GM19351 (cell line): Measurements from ENCODE around the gene TICAM1.
"Not testable (repeated sequence)": the region's sequence is repeated elsewhere in the genome, so short reads cannot be mapped to it uniquely, and the experiment has no call there.

ENCODE experiments used
- ATAC-seq: cut with Tn5 transposase; IDR thresholded peaks from one replicate; pipeline ENCODE4 v1.9.1; 2021; ENCODE audit warnings: mild to moderate bottlenecking, moderate library complexity; ENCODE audit not compliant: unreplicated experiment

The TICAM1 gene

DNA sequence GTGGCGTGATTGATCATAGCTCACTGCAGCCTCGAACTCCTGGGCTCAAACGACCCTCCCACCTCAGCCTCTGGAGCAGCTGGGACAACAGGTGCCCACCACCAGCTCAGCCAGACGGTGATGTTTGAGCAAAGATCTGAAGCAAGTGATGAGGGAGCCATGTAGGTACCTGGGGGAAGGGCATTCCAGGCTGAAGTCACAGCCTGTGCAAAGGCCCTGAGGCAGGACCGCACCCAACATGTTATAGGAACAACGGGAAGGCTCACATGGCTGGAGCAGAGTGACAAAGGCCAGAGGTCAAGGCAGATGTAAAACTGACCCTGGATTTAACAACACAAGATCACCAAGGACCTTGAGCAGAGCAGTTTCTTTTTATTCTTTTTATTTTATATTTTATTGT is 25.1 kb downstream of the TICAM1 start:
- ATAC-seq = no peak

DNA sequence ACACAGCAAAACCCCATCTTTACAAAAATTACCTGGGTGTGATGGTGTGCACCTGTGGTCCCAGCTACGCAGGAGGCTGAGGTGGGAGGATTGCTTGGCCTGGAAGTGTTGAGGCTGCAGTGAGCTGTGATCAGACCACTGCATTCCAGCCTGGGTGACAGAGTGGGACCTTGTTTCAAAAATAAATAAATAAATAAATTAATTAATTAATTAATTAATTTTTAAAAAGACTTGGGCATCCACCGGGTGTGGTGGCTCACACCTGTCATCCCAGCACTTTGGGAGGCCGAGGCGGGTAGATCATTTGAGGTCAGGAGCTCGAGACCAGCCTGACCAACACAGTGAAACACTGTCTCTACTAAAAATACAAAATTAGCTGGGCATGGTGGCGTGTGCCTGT is 26.4 kb downstream of the TICAM1 start:
- not testable (repeated sequence) for ATAC-seq

DNA sequence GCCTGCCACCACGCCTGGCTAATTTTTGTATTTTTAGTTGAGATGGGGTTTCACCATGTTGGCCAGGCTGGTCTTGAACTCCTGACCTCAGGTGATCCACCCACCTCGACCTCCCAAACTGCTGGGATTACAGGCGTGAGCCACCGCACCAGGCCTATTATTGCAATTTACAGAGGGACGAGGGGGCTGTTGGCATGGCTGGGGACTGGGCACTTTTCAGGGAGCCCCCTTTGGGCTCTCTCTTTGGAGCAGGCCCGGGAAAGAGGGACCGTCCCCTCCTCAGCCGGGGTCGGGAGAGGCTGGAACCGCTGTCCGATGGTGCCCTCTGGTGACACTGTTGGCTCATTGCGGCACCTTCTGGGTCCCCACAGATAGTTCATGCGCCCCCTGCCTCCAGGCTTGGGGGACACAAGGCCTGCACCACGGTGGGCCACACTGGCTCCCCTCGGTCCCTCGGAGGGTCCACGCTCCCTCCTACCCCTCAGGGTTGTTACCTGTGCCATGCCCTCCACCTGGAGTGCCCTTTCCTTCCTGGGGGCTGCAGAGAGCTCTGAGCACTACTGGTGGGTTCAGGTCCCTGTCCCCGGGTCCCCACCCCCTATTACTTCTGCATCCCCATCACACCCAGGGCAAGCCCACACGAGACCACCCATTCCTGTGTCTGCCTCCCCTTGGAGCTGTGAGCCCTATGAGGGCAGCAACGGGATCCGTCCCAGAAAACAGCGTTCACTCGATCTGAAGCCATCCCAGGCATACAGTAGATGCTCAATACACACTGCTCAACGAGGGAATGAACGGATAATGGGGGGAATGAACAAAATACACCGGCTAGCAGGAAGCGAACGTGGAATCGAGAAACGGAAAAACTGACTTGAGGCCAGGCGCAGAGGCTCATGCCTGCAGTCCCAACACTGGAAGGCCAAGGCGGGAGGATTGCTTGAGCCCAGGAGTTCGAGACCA is 27.5 kb downstream of the TICAM1 start:
- no peak for ATAC-seq

DNA sequence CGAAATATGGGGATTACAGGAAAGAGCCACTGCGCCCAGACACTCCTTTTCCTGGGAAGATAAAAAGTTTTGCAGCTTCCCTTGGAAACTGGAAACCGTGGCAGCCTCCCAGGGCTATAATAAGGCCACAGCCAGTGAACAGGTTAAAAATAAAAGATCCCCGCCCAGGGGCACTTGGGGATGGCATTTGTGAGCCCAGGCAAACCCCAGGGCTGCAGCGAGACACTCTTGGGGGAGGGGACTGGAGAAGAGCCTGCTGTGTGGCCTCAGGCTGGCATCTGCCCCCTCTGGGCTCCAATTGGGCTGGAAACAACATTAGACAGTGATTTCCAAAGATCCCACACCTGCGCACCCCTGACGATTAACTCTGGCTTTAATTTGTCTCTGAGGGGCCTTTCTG is 28.8 kb downstream of the TICAM1 start:
- ATAC-seq = no peak

DNA sequence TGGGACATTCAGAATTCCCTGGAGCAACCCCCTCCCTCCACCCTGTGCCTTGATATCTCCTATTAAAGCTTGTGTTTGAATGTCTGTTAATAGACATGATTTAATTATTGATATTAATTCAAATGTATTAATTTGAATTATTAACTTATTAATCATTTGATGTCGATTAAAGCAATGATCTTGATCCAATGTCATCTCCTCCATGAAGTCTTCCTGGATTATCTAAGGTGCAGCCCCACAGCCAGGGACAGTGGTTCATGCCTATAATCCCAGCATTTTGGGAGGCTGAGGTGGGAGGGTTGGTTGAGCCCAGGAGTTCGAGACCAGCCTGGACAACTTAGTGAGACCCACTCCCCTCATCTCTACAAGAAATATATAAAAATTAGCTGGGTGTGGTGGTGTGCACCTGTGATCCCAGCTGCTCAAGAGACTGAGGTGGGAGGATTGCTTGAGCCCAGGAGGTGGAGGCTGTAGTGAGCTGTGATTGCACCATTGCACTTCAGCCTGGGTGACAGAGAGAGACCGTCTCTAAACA is 30.4 kb downstream of the TICAM1 start:
- ATAC-seq = no peak

DNA sequence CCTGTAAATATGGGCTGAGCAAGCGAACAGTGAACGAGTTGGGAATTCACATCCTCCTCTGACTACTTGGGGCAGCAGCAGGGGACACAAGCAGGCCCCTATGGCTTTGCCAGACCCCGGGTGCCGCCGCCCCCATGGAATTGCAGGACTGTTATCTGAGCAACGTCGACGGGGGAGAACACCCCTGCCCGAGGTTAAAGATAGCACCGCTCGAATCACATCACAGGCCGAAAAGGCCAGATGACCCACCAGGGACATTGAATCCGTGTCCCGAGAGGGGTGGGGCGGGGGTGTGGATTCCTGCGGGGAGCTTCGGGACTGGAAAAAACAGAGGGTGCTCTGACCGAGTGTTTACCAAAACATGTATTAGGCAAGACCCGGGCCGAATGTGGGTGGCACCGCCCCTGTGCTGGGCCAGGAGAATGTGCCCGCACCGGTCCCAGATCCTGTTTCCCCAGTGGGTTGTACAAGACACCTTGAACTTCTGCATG is 30.9 kb downstream of the TICAM1 start:
- no peak for ATAC-seq

DNA sequence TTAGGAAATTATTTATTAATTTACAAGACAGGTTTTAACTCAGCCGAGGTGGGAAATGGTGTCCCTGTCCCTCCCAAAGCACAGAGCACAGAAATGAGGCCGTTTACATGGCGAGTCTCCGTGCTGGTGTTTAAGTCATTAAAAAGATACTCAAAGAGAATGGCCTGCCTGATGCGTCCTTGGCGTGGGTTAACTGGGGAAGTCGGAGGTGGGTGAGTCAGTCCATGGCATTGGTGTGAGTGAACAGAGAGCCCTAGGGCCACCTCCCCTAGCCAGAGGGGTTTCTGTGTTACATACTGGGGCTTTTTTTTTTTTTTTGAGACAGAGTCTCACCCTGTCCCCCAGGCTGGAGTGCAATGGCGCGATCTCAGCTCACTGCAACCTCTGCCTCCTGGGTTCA is 36.1 kb downstream of the TICAM1 start:
- no peak for ATAC-seq

DNA sequence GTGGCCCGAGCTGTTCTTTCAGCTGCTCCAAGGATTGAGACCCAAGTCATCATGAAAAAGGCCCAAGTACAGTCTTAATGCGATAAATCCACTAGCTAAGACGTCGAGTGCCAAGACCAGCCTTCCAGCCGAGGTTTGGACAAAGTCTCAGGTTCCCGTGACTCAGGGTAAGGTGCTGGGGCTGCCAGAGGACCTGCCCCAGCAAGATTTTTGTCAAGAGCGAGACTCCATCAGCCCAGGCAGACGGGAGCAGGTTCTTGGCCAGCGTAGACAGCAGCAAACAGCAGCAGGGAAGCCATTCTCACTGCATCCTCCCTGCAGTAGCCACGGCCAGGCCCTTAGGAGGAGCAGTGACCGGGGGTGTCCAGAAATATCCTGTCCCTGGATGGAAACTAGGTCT is 36.5 kb downstream of the TICAM1 start:
- no peak for ATAC-seq

DNA sequence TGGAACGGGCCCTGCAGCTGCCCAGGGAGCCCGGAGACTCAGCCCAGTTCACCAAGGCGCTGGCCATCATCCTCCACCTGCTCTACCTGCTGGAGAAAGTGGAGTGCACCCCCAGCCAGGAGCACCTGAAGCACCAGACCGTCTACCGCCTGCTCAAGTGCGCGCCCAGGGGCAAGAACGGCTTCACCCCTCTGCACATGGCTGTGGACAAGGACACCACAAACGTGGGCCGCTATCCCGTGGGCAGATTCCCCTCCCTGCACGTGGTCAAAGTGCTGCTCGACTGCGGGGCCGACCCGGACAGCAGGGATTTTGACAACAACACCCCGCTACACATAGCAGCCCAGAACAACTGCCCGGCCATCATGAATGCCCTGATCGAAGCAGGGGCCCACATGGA is 38.2 kb downstream of the TICAM1 start:
- ATAC-seq = not testable (repeated sequence)

DNA sequence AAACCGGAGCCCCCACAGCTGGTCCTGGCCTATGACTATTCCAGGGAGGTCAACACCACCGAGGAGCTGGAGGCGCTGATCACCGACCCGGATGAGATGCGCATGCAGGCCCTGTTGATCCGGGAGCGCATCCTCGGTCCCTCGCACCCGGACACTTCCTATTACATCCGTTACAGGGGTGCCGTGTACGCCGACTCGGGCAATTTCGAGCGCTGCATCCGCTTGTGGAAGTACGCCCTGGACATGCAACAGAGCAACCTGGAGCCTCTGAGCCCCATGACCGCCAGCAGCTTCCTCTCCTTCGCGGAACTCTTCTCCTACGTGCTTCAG is 38.7 kb downstream of the TICAM1 start:
- not testable (repeated sequence) for ATAC-seq

DNA sequence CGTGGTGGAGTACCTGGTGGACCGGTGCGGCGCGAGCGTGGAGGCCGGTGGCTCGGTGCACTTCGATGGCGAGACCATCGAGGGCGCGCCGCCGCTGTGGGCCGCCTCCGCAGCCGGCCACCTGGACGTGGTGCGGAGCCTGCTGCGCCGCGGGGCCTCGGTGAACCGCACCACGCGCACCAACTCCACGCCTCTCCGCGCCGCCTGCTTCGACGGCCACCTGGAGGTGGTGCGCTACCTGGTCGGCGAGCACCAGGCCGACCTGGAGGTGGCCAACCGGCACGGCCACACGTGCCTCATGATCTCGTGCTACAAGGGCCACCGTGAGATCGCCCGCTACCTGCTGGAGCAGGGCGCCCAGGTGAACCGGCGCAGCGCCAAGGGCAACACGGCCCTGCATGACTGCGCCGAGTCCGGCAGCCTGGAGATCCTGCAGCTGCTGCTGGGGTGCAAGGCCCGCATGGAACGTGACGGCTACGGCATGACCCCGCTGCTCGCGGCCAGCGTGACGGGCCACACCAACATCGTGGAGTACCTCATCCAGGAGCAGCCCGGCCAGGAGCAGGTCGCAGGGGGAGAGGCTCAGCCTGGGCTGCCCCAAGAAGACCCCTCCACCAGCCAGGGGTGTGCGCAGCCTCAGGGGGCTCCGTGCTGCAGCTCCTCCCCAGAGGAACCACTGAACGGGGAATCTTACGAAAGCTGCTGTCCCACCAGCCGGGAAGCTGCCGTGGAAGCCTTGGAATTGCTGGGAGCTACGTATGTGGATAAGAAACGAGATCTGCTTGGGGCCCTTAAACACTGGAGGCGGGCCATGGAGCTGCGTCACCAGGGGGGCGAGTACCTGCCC is 39.3 kb downstream of the TICAM1 start:
- not testable (repeated sequence) for ATAC-seq

DNA sequence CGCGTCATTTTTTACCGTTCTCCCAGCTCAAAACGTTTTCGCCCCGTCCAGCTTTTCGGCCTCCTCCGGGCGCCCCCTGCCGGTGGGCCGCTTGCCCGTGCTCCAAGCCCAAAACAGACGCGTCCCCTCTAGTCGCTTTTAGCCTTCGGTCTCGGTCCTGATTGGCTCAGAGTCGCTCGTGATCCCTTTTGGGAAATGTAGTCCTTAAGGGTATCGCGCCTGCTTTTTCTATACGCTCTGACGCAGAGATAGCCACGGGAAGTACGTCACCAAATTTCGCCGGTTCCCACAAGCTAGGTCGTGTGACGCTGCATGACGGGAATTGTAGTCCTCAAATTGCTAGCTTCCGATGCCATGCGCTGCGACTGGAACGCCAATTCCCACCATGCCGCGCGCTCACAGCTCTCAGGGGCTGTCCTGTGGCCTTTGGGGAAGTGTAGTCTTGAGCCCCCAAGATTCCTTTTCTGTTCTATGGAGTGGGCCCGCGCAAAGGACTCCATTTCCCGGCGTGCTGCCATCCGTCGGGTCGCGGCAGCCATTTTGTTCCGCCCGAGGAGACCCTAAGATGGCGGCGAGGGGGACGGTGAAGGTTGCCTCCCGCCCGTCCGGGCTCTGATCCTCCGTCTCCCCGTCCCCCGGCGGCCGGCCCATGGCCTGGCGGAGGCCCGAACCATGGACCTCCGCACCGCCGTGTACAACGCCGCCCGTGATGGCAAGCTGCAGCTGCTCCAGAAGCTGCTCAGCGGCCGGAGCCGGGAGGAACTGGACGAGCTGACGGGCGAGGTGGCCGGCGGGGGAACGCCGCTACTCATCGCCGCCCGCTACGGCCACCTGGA is 40.1 kb downstream of the TICAM1 start, which contains the start of gene FEM1A:
TSS of gene FEM1A (plus strand) at position 552 of the 836 bp plus-strand sequence. CDS start at position 673, 121 bp downstream.
- ATAC-seq = peak; percentile 89

DNA sequence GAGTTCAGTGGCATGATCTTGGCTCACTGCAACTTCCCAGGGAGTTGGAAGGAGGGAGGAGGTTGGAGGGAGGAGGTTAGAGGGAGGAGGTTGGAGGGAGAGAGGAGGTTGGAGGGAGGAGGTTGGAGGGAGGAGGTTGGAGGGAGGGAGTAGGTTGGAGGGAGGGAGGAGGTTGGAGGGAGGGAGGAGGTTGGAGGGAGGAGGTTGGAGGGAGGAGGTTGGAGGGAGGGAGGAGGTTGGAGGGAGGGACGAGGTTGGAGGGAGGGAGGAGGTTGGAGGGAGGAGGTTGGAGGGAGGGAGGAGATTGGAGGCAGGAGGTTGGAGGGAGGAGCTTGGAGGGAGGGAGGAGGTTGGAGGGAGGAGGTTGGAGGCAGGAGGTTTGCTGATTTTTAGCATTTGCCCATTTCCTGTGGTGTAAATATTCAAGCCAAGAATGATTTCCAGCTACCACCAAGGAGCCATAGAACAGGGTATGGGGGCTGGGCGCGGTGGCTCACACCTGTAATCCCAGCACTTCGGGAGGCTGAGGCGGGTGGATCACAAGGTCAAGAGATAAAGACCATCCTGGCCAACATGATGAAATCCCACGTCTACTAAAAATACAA is 45.0 kb downstream of the TICAM1 start:
- not testable (repeated sequence) for ATAC-seq

DNA sequence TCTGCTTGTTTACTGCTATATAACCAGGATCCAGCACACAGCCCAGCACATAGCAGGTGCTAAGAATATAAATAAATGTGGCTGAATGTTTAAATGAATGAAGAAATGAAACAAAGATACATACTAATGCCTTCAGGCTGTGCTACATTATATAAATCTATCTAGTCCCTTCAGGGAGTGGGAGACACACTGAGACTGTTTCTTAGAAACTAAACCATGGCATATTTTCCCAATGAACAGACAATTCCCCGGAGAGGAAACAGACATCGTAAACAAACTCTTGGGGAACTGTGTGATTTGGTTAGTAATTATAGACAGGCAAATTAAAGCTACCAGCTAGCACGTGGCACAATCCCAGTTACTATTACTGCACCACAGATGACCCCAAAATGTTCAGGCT is 49.7 kb downstream of the TICAM1 start:
- ATAC-seq = no peak

DNA sequence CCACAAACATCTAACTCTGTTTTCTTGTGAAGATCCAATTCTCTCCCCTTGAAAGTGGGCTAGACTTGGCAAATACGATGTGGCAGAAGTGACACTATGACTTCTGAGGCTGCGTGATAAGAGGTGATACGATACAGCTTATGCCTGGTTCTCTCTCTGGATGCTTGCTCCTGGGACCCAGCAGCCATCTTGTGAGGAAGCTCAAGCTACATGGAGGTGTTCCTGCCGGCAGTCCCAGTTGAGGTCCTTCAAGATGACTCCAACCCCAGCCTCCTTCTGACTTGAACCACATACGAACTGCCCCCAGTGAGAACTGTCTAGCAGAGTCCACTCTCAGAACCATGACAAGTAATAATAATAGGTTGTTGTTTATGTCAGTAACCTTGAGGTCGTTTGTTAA is 50.7 kb downstream of the TICAM1 start:
- ATAC-seq = no peak

DNA sequence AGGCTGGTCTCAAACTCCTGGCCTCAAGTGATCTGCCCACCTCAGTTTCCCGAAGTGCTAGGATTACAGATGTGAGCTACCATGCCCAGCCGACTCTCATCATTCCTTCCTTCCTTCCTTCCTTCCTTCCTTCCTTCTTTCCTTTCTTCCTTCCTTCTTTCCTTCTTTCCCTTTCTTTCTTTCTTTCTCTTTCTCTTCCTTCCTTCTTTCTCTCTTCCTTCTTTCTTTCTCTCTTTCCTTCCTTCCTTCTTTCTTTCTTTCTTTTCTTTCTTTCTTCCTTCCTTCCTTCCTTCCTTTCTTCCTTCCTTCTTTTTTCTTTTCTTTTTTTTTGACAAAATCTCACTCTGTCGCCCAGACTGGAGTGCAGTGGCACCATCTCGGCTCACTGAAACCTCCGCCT is 53.4 kb downstream of the TICAM1 start:
- ATAC-seq = not testable (repeated sequence)

DNA sequence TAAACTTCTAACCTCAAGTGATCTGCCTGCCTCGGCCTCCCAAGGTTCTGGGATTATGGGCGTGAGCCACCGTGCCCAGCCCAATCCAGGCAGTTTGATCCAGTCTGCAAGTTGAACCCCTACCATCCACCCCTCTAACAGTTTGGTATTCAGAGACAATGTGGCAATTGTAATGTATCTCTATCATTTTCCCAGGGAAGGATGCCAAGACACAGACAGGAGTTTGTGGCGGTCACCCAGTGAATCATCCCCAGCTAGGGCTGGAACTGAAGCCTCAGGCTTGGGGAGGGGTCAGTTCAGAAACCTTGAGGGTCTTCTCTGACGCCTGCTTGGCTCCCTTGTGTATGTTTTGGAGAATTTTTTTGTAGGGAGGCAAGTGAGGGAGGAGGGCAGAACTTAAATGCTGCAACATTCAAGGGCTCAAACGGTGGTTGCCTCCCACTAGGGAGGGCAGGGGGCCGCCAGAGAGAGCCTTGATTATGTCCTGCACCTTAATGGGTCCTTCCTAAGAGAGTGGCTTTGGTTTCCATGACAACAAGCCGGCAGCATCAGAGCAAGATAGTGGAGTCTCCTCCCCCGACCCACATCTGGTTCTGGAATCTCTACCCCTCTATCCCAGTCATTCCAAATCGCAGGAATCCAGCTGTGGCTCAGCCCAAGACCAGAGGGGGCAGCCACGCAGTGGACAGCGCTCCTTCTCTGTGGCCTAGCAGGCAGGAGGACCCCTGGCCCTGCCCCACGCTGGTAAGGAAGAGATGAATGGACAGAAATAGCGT is 54.9 kb downstream of the TICAM1 start:
- no peak for ATAC-seq

DNA sequence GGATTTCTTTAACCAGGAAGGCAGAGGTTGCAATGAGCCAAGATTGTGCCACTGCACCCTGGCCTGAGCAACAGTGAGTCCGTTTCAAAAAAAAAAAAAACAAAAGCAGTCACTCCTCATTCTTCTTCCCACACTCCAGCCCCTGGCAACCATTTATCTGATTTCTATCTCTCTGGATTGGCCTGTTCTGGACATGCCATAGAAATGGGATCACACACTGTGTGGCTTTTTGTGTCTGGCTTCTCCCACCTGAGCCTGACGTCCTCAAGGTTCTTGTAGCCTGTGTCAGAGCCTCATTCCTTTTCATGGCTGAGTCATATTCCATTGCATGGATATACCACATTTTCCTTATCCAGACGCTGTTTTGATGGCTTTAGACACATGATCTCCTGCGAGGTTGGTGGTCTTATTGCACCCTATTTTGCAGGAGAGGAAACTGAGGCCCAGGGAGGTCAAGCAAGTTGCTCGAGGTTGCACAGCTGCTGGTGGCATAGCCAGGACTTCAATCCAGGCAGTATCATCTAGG is 55.8 kb downstream of the TICAM1 start:
- no peak for ATAC-seq

DNA sequence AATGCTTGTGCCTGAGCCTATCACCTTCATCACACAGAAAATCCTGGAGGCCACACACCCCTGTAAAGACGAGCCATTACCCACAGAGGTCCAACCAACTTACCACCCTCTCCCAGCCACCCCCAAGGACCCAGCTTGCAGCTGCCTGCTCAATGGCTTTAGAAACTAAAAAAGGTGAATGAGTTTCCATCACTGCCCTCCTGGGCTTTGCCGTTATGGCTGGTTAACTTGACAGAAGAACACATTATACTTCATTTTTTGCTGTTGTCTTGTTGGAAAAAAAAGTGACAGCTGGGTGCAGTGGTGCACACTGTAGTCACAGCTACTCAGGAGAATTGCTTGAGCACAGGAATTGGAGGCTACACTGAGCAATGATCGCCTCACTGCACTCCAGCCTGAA is 57.4 kb downstream of the TICAM1 start:
- no peak for ATAC-seq
